DND-41 (cell line): ENCODE data around the gene CADPS.

ENCODE experiments used
- CTCF ChIP-seq: IDR thresholded peaks from 2 replicates; pipeline ENCODE4 v1.5.1; 2012; ENCODE audit warnings: borderline replicate concordance, low read length, moderate library complexity, mild to moderate bottlenecking; ENCODE audit not compliant: poor library complexity, severe bottlenecking; ENCODE audit errors: extremely low read depth
- EZH2 ChIP-seq: IDR thresholded peaks from 3 replicates; pipeline ENCODE4 v1.6.1; 2012; ENCODE audit warnings: borderline replicate concordance, low read depth, mild to moderate bottlenecking, moderate library complexity, low read length, inconsistent platforms; ENCODE audit not compliant: severe bottlenecking

GRCh38 chr3:62827550-62827949, 47.7 kb downstream of the CADPS start:
- TF ChIP-seq CTCF (no peak), EZH2 (no peak)
